GM18526 (cell line): ENCODE measurements around the gene TOM1.

Experiments
- POLR2A ChIP-seq: IDR thresholded peaks from 3 replicates; pipeline ENCODE4 v1.6.1; 2011; ENCODE audit not compliant: insufficient read length; ENCODE audit errors: extremely low read depth

Gene TOM1

DNA sequence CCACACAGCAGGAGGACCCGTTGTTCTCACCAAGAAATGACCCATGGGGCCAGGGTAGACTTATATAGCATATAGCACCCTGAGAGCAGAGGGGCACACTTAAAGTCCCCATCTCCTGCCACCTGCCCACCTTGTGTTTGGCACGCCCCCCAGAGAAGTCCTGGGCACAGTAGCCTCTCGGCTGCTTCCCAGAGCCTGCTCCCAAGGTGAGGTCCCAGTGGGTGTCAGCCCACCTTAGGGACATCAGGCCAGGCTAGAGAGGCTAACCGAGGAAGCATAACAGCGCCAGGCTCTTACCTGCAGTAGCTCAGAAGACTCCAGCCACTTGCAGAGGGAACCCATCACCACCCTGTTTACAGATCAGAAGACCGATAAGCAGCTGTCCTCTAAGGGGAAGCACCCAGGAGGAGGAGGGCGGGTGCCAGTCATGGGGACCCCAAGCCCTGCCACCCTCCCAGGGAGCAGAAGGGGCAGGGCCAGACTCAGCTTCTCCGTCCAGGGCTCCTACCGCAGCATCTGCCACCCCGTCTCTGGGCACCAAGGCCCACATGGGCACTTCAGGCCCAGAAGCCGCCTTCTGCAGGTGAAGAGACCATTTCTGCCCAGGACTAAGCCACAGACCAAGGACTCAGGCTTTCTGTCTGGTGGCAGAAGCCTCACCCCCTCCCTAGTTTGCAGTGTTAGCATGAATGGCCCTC, 46.3 kb downstream of the TOM1 start:
- no peak for TF ChIP-seq POLR2A

DNA sequence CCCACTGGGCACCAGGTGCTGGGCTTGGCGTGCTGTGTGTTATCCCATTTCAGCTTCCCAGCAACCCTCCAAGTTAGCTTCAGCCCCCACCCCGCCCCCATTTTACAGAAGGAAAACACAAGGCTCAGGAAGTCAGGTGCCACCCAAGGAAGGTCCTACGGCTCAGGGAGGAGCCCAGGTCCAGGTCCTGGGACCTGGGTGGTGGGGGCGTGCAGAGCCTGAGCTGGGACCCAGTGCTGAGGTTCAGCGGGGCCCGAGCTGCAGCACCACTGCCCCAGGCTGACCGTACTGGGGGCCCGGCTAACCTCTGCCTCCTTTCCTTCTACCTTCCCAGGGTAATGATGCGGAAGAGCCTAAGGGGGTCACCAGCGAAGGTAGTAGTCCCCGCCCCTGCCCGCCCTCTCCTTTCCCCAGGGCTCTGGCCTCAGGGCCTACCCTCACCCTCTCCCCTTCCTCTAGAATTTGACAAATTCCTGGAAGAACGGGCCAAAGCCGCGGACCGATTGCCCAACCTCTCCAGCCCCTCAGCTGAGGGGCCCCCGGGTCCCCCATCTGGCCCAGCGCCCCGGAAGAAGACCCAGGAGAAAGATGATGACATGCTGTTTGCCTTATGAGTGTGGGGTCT, 47.0 kb downstream of the TOM1 start:
- TF ChIP-seq POLR2A, result no peak

DNA sequence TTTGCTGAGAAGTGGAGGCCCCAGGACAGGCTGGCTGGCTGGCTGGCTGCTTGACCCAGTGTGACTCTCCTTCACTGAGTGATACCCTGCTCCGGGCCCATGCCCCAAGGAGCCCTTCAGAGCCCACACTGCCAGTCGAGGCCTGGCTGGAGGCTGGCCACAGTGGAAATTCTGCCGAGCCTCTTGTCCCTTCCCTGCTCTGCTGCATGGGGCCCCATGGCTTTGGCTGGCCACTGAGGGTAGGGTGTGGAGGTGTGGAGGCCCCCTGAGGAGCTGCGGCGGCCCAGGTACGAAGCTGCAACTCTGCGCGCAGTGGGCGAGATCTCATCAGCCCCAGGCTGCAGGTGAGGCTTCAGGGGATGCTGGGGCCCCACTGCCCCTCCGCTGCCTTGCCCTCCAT, 47.8 kb downstream of the TOM1 start:
- no peak for TF ChIP-seq POLR2A

DNA sequence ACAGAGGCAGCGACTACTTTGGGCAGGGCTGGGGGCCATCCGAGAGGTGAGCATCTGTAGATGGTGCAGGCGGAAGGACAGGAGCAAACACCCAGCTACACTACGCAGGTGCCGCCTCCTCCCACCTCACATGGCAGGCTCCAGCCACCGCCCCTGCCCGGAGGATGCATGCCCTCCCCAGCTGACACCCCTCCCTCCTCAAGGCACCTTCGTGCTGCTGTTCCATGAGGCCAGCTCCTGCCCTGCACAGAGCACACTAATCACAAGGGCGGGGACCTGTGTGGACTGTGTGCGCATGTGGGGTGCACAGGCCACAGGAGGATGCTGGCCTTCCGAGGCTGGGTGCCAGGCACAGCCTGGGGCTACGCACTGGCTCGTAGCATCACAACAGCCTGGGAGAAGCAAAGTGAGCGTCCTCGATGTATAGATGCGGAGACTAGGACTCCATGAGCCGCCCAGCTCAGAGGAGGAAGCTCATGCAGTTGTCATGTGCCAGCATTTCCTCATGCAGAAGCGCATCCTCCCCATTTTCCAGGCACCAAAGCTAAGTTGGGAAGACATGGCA, 48.4 kb downstream of the TOM1 start:
- no peak for TF ChIP-seq POLR2A

DNA sequence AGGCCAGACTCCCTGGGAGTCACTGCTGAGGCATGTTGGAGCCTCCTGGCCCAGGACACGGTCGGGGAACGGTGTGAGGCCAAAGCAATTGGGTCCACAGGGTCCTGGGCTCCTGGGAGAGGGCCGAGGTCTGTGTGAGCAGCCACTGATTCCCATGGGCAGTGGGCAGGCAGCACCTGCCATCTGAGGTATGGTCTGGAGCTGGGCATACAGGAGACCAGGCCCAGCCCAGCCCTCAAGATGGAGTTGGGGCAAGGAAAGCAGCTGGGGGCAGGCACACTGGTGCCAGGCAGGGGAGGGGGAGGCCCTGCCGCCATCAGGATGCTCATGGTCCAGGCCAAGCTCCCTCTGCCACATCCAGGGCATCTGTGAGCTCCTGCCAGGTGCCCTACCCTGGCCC, 49.0 kb downstream of the TOM1 start:
- TF ChIP-seq POLR2A, result no peak

DNA sequence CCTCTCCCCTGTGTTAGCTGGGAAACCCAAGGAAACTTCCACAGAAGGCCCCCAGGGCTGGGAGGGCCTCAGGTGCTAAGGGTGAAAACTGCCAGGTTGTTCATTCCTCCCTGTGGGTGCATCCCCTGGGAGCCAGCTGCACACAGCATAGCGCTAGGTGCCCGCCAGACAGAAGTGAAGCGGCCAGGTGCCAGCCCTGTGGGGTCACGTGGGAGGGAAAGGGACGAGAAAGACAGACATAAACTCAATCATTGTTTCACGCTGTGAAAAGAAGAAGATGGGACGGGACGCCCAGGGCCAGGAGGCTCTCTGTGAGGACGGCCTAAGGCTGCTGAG, 49.6 kb downstream of the TOM1 start:
- no peak for TF ChIP-seq POLR2A

DNA sequence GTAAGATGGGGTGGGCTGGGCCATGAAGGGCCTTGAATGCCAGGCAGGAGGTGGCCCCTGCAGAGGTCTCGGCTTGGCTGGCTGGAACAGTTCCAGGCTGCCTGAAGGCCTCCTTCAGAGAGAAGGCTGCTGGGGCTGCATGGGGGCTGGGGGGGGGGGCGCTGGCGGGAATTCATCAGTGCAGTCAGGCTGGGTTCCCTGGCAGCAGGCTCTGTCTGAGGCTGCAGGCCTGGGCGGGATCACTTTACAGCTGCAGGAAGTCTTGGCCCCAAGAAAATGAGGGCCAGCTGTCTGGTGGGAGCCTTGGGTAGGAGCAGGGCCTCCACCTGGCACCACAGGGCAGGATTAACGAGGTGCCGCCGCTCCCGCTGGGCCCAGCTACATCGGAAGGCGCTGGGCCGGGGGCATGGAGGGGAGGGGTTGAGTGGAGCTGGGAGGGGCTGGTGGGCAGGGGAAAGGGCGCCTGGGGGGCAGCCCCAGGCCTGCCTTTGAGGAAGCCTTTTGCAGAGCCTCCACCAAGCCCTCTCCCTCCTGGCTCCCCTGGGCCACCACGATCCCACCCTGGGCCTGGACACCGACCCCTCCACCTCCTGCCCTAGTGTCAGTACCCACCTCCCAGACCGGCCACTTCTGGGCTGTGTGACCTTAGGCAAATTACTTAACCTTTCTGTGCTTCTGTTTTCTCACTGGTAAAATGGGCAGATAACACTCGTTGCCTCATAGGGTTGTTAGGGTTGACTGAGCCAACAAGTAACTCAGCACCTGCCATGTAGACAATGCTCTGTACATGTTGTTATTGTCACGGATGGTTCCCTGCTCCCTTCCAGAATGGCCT, 50.2 kb downstream of the TOM1 start:
- no peak for TF ChIP-seq POLR2A

DNA sequence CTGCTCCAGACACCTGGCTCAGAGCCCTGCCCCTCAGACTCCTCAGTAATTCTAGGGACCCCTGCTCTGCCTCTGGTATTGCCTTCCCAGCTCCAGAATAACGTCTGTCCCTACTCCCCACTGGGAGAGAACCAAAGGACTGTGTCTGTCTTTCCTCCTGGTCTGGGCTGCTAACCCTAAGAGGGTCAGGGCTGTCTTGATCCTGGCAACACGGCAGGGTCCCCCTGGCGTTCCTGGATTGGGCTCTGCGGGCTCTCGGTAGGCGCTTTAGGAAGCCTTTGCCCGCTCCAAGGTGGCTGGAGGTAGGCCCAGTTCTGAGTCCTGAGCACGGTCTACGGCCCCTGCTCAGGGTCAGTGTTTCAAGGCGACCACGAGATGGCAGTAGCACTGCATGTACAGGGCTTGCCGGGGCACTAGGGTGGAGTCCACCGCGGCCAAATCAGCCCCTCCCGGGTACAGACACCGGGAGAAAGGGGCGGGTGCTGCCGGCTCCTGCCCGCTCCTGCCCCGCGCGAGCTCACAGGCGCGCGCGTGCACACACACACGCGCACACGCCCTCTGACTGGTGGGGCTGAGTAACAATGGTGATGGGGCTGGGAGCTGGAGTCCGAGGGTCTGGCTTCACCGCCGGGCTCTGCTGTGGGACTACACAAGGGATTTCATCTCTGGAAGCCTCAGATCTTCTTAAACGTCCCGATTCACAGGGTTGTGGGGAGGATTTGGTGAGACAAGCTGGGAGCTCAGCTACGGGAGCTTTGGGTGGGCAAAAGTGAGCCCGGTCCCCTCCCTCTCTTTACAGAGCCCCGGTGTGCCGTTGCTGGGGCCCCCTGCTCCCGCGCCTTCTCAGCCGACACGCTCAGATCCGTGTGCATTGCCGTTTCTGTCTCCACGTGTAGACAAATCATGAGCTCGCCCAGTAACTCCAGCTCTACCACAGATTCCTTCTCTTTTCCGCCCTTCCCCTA, 51.1 kb downstream of the TOM1 start:
- TF ChIP-seq POLR2A, result no peak

DNA sequence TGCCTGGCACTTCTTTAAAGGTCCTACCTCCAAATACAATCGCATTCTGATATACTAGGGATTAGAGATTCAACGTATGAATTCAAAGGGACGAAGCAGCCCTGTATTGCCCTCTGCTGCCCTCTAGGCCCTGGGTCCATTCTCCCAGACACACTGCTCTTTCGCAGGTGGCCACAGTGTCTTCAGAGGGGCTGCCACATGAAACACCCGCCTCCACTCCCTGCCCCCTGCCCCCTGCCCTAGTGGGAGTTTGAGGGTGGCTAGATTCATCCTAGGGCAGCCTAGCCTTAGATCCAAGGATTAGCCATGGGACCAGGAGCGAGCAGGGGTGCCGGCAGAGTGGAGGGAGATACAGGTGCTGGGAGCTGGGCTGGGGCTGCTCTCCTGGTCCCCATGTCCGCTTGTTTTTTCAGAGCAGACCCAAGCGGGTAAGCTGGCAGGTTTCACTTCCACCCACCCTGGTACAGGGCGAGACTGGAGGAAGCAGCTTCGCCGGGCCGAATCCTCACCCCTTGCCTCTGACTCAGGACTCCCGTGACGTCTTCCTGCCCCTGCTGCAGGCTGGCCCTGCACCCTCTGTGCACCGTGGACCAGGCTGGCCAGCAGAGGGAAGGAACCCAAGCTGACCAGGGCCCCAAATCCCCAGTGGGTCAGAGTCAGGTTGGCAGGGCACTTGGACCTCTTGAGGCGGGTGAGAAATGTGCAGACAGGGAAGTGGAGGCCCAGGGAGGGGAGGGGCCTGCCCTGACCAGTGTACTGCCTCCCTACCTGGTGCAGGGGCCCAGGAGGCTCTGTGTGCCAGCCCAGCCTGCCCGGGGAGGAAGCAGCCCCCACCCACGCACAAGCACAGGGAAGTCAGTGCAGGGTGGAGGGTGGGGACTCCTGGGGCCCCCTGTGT, 52.8 kb downstream of the TOM1 start:
- TF ChIP-seq POLR2A, result no peak

DNA sequence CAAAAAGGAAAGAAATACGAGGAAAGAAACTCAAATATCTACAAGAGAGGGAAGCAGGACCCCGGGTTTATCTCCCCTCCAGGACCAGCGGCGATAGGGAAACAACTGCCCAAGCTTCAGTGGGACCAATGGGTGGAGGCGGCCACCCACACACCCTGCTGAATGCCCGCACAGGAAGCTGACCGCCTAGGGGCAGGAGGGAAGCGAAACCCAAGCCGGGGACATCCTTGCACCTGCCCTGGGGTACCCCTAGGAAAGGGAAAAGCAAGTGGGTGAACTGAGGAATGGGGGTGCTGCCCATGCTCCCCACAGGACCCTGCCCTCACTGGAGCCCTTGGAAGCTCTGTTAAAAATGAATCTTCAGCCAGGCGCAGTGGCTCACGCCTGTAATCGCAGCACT, 53.6 kb downstream of the TOM1 start:
- TF ChIP-seq POLR2A, result no peak

DNA sequence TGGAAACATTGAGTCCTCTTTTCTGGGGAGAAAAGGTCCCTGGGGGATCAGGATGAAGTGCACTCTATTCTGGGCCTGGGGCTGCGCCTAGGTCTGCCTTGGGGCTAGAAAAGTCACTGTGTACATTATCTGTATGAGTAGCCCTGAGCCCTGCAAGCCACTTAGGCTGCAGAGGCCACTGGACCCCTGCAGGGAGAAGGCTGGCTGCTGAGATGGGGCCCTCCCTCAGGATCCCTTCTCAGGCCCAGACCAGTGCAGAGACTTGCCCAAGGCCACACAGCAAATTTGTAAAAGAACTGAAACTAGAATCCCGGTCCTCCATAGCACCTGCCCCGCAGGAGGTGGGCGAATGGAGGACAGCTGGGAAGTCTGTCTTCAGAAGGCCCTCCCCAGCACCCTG, 54.4 kb downstream of the TOM1 start:
- no peak for TF ChIP-seq POLR2A

DNA sequence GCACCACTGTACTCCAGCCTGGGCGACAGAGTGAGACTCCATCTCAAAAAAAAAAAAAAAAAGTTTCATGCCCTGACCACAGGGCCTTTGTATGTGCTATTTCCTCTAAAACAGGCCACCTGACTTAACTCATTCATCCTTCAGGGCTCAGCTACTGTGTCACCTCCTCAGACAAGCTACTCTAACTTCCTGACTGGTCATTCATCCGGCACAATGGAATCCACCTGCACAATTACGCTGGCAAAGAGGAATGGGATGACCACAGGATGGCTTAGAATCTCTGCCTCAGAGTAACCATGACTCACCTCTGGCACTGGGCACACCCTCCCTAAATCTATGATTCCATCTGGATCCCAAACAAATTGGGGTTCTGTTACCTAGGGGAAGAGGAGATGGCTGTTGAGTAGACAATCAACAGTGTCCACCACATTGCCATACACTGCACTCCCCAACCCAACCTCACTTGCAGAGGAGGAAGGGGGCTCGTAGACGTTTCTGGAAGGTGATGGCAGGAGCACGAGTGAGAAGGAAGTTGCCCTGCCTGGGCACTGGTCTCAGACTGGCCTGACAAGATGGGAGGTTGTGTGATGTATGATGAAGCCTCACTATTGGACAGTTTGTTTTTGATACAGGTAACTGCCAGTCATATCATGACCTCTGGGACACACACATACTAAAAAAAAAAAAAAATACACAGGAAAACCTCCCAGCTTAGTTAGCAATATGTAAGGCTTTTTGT, 58.4 kb downstream of the TOM1 start:
- TF ChIP-seq POLR2A, result no peak

DNA sequence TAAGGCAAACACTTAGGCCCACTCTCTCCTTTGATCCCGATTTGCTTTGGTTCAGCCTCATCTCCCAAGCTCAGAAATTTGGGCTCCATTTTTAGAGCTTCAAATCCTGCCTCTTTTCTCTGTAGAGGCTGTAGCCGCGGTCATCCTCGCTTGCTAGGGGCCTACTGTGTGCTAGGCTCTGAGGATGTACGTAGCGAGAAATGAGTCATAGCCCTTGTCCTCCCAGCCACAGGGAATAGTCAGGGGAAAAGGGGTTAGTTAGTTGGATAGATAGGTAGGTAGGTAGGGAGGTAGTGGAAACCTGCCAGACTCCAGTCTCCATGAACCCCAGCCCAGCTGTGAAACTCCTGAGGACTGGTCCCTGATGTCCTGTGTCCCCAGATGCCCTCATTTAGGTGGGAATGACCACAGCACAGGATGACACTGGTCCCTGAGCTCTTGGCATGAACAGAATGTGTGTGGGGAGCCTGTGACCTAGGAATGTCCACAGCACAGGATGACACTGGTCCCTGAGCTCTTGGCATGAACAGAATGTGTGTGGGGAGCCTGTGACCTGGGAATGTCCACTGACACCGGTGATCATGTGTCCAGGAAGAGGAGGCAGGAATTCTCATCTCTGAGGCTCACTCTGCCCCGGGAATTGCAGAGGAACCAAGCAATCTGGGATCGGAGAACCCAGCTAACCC, 59.8 kb downstream of the TOM1 start:
- TF ChIP-seq POLR2A, result no peak
